Fibroblast of mammary gland (primary cell): ENCODE data around the gene MAP4K3.
A peak's percentile ranks its signal among the peaks of the same experiment; 100 is the strongest.

Experiments
- DNase-seq: peaks from one replicate; pipeline ENCODE4 v3.0.0-alpha.2; 2010; ENCODE audit warnings: low read depth
- H3K4me3 ChIP-seq: 2 replicates; pipeline ENCODE4 v1.5.1; 2011; ENCODE audit warnings: low read depth, mild to moderate bottlenecking, low read length, moderate library complexity; ENCODE audit not compliant: control insufficient read depth
- CTCF ChIP-seq: conservative IDR thresholded peaks from 2 replicates; pipeline ENCODE4 v1.5.1; 2011; ENCODE audit warnings: low read depth, low read length, inconsistent platforms; ENCODE audit not compliant: control insufficient read depth, insufficient read depth

MAP4K3 gene

GRCh38 chr2:39436592-39437521, at the start of gene MAP4K3:
Gene MAP4K3, minus strand, starts transcription at chr2:39437285. Its CDS starts 298 bp downstream, at chr2:39436987.
- no peak for TF ChIP-seq CTCF
- peak; percentile 90 for DNase-seq
- H3K4me3 ChIP-seq = peak within 1 kb of the TSS; percentile 92

DNA sequence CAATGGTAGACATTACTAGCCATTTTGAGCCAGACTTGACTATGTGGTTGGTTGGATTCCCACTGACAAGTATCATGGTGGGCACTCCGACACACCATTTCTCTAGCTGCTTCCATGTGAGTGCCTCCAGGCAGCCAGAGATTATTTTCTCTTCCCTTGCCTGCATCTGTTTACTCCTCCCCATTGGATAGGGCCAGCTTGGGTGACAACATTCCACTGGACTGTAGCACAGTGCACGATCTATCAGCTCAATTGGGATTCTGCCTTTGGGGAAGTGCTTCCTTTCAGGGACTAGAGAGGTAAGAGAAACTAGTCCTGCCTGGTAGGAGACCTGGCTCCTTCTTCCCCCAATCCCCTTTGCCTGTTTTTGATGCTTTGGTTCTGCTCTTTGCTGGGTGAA, 49.0 kb upstream of the MAP4K3 start:
- no peak for TF ChIP-seq CTCF
- no peak for DNase-seq

DNA sequence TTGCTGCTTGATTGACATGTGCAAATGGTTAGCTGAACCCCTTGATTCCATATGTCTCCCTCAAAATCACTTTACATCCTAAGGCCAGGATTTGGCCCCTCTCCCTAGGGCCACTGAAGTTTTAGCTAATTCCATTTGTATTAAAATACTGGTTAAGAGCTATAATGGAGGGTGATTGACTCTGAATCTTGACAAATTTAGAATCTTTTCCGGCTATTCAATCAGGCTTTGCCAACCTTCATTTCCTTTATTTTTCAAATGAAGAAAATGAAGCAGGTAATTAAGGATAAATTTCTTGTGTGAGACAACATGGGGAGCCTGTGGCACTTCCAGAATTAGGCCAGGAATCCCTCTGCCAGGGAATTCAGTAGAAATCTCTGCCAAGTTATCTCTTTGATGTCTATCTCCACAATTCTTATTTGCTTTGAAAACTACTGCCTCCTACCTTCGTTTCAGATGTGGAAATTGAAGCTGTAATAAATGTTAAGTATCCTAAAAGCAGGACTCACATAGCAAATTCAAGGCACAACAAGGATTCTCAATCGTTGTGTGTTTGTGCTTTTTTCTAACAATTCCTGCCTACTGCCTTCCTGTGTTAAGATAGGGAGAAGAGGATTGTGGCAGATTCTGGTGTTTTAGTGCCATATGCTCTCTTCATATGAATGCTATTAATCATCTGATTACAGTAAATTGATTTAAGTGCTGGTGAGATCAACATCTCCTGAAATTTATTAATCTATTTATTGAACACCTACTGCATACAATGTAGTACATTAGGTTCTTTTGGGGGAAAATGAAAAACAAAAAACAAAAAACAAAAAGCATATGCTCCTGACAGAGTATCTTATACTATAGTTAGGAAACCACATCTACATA, 47.8 kb upstream of the MAP4K3 start:
- no peak for DNase-seq
- TF ChIP-seq CTCF = no peak
- no peak overlapping the region for H3K4me3 ChIP-seq

More for the DNA sequence above, 49.0 kb upstream of the MAP4K3 start:
- no peak overlapping the region for H3K4me3 ChIP-seq

DNA sequence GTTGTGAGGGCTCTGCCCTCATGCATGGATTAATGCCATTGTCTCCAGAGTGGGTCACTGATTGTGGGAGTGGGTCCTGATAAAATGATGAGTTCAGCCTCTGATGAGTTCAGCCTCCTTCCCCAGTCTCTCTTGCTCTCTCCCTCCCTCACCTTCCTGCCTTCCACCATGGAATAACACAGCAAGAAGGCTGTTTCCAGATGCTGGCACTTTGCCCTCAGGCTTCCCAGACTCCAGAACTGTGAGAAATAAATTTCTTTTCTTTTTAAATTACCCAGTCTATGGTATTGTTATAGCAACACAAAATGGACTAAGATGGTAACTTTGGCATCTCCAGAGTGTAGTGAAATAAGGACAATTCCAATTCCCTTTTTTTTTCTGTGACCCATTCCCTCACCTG, 47.1 kb upstream of the MAP4K3 start:
- H3K4me3 ChIP-seq = no peak overlapping the region
- TF ChIP-seq CTCF = no peak
- no peak for DNase-seq

DNA sequence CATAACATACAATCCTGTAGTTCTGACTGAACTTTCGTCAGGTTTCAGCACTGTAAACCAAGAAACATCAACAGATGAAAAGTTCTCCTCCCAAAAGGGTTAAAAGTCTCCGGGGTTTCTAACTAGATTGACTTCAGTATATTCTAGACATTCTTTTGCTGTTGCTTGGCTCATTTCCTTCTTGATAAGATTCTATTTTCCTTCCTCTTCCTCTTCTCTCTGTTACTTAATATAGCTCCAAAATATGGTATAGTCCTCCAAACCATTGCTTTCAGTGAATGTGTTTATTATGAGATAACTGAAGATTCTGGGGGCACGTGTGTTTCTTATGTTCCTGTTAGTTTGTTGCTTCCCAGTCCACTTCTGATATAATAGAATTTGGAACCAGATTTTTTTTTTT, 46.4 kb upstream of the MAP4K3 start:
- no peak for TF ChIP-seq CTCF
- H3K4me3 ChIP-seq = no peak overlapping the region
- no peak for DNase-seq

- H3K4me3 ChIP-seq = no peak overlapping the region
- no peak for TF ChIP-seq CTCF
- DNase-seq = peak; percentile 63
These were observed 44.5 kb upstream of the MAP4K3 start for GRCh38 chr2:39481611-39482010.
